Hair follicular keratinocyte (primary cell): Measurements from ENCODE around the gene CD72. TPM values are rescaled to one million over a fixed set of nuclear protein-coding genes. Genes with fewer than 3 reads are reported as not detected.

Experiments
- total RNA-seq: library from RNA; depleted of rRNA; stranded (reverse); fragments of >200 nt; gene quantifications from 2 replicates; pipeline ENCODE4 v1.2.3, GENCODE V29; 2015

The CD72 gene
- 0.11 and 0.86 TPM in 2 replicates for total RNA-seq

GRCh38 chr9:35618325-35618727, at the start of gene CD72:
TSS of gene CD72 (minus strand) at chr9:35618413. CDS start at chr9:35618303, 110 bp downstream.

GRCh38 chr9:35664531-35665470, 46.6 kb upstream of the CD72 start, which contains the start of gene ARHGEF39:
TSS of gene ARHGEF39 (minus strand) at chr9:35665195. CDS start at chr9:35665169, 26 bp downstream.

GRCh38 chr9:35658137-35658967, 40.1 kb upstream of the CD72 start, which contains the start of gene CCDC107:
TSS of gene CCDC107 (plus strand) at chr9:35658292. CDS start at chr9:35658380, 88 bp downstream.

GRCh38 chr9:35657546-35658136, 39.4 kb upstream of the CD72 start, which contains the start of gene RMRP:
TSS of gene RMRP (minus strand) at chr9:35658019.

GRCh38 chr9:35650341-35651158, 32.3 kb upstream of the CD72 start, which contains the start of gene SIT1:
TSS of gene SIT1 (minus strand) at chr9:35650931. CDS start at chr9:35650853, 78 bp downstream.

GRCh38 chr9:35604578-35605350, 13.4 kb downstream of the CD72 start, which contains the start of gene TESK1:
TSS of gene TESK1 (plus strand) at chr9:35605262. CDS start at chr9:35605620, 358 bp downstream.

Other genes with a start within 250 kb of the CD72 start
- 12.6 and 15.5 TPM in 2 replicates for gene RUSC2, start 128.3 kb downstream of the CD72 start, total RNA-seq
- gene TESK1, start 13.2 kb downstream of the CD72 start, total RNA-seq = 13.9 and 24.0 TPM in 2 replicates
- not detected in 2 replicates for gene SIT1, start 32.5 kb upstream of the CD72 start, total RNA-seq
- gene RMRP, start 39.6 kb upstream of the CD72 start, total RNA-seq = 1,205 and 1,810 TPM in 2 replicates
- 17.2 and 18.8 TPM in 2 replicates for gene CCDC107, start 39.9 kb upstream of the CD72 start, total RNA-seq
- gene ARHGEF39, start 46.8 kb upstream of the CD72 start, total RNA-seq = 7.8 and 23.5 TPM in 2 replicates
- gene CA9, start 55.5 kb upstream of the CD72 start, total RNA-seq = 0.23 and 2.1 TPM in 2 replicates
- gene TPM2, start 71.5 kb upstream of the CD72 start, total RNA-seq = 53.1 and 157 TPM in 2 replicates
- gene TLN1, start 113.8 kb upstream of the CD72 start, total RNA-seq = 141 and 149 TPM in 2 replicates
- 47.2 and 49.3 TPM in 2 replicates for gene CREB3, start 114.3 kb upstream of the CD72 start, total RNA-seq
- 17.4 and 17.6 TPM in 2 replicates for gene GBA2, start 130.8 kb upstream of the CD72 start, total RNA-seq
- 13.8 and 19.1 TPM in 2 replicates for gene RGP1, start 130.9 kb upstream of the CD72 start, total RNA-seq
- not detected in 2 replicates for gene MSMP, start 135.9 kb upstream of the CD72 start, total RNA-seq
- gene NPR2, start 173.2 kb upstream of the CD72 start, total RNA-seq = 6.2 and 14.6 TPM in 2 replicates
- 0.04 TPM in 1 of 2 replicates, not detected in the other for gene SPAG8, start 193.8 kb upstream of the CD72 start, total RNA-seq
- gene HINT2, start 196.6 kb upstream of the CD72 start, total RNA-seq = 25.4 and 28.3 TPM in 2 replicates
- gene FAM221B, start 210.3 kb upstream of the CD72 start, total RNA-seq = not detected in 2 replicates
- 1.1 and 3.7 TPM in 2 replicates for gene TMEM8B, start 210.8 kb upstream of the CD72 start, total RNA-seq